Caco-2 (cell line): ENCODE measurements around the gene GPX4. TPM values are rescaled to one million over a fixed set of nuclear protein-coding genes. Genes with fewer than 3 reads are reported as not detected.

Experiments
- BruUV-seq: library from RNA; stranded (reverse); fragments of 400-500 nt; replicated peaks from 2 replicates; lab custom pipeline; 2021; lab: Mats Ljungman, UMichigan
- CTCF ChIA-PET: fragments of 300-600 bp; sonication (Branson Sonifier 250); formaldehyde crosslinking; loops from one replicate; lab custom pipeline; 2022; ENCODE audit warnings: antibody characterized with exemption; lab: Charles Lee
- POLR2A ChIA-PET: fragments of 300-600 bp; sonication (Branson Sonifier 250); formaldehyde crosslinking; loops from one replicate; lab custom pipeline; 2022; ENCODE audit warnings: antibody characterized with exemption; lab: Charles Lee
- DNase-seq, 2 experiments: peaks; one replicate each; pipeline versions ENCODE4 v3.0.0 to v3.0.0-alpha.2; 2020 to 2022
- H3K27me3 ChIP-seq: replicated peaks from 2 replicates; pipeline ENCODE4 v1.6.0; 2011; ENCODE audit warnings: low read length; ENCODE audit not compliant: control insufficient read depth, insufficient read depth
- H3K36me3 ChIP-seq: 2 replicates; pipeline ENCODE4 v1.5.1; 2011; ENCODE audit warnings: low read length; ENCODE audit not compliant: control insufficient read depth, insufficient read depth
- H3K4me1 ChIP-seq: fragments of 250-450 bp; sonication (Bioruptor Pico); 2 replicates; pipeline ENCODE4 v1.5.1; 2020; ENCODE audit warnings: mild to moderate bottlenecking
- H3K4me3 ChIP-seq: 2 replicates; pipeline ENCODE4 v1.5.1; 2011; ENCODE audit warnings: low read depth, mild to moderate bottlenecking, control low read depth, low read length
- H3K9me3 ChIP-seq: fragments of 250-450 bp; sonication (Bioruptor Pico); 2 replicates; pipeline ENCODE4 v1.5.1; 2020; ENCODE audit warnings: mild to moderate bottlenecking, moderate library complexity
- H3K27ac Mint-ChIP-seq: one replicate; pipeline ENCODE4 v1.8.0; 2022; ENCODE audit warnings: mixed read lengths; ENCODE audit not compliant: unreplicated experiment
- H3K27me3 Mint-ChIP-seq: one replicate; pipeline ENCODE4 v1.8.0; 2022; ENCODE audit warnings: mixed read lengths; ENCODE audit not compliant: insufficient read depth, unreplicated experiment
- H3K36me3 Mint-ChIP-seq: one replicate; pipeline ENCODE4 v1.8.0; 2022; ENCODE audit warnings: mild to moderate bottlenecking, mixed read lengths; ENCODE audit not compliant: insufficient read depth, unreplicated experiment
- H3K4me1 Mint-ChIP-seq: one replicate; pipeline ENCODE4 v1.8.0; 2022; ENCODE audit warnings: low read depth, mixed read lengths; ENCODE audit not compliant: unreplicated experiment
- H3K4me3 Mint-ChIP-seq: one replicate; pipeline ENCODE4 v1.8.0; 2022; ENCODE audit warnings: mild to moderate bottlenecking, moderate library complexity, mixed read lengths; ENCODE audit not compliant: unreplicated experiment
- H3K9me3 Mint-ChIP-seq: one replicate; pipeline ENCODE4 v1.8.0; 2022; ENCODE audit warnings: mixed read lengths; ENCODE audit not compliant: unreplicated experiment
- intact Hi-C: fragments of 100-400 bp; cut with micrococcal nuclease; formaldehyde crosslinking; loops from one replicate; pipeline ENCODE4 v1.10.0; 2022; ENCODE audit not compliant: unreplicated experiment
- total RNA-seq: library from RNA; stranded (reverse); gene quantifications from 2 replicates; pipeline ENCODE4 v1.2.3, GENCODE V29; 2022
- TF ChIP-seq, protein P1 (sequence below), 2 experiments: fragments of 200-600 bp in 1 of 2; IDR thresholded peaks; 1 replicate in 1 of 2; 2 replicates in 1 of 2; pipeline versions ENCODE4 v1.5.1 to v1.8.0; 2011 to 2022; ENCODE audit warnings: antibody characterized with exemption in 1 of 2, control low read depth in 1 of 2, inconsistent platforms in 1 of 2, low read depth in 1 of 2, low read length in 1 of 2, mild to moderate bottlenecking in 1 of 2, moderate library complexity in 1 of 2; ENCODE audit not compliant: insufficient read depth in 1 of 2, severe bottlenecking in 1 of 2, unreplicated experiment in 1 of 2

The GPX4 gene
- total RNA-seq, 1 experiment from 2014 or later = 500 TPM

DNA sequence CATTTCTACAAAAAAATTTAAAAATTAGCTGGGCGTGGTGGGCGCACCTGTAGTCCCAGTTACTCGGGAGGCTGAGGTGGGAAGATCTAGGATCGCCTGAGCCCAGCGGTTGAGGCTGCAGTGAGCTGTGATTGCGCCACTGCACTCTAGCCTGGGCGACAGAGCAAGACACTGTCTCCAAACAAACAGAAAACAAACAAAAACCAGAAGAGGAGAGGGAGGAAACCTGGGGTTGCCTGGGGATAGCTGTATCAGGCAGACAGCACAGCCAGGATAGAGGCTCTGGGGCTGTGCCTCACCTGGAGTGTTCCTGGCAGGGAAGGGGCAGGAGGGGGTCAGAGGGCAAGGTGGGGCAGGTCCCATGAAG is 6.0 kb upstream of the GPX4 start:
- POLR2A ChIA-PET = interaction anchor here (1.1 to 1.5 kb wide), 4 partner anchors 32 to 171 kb away, joined by 3 to 6 read pairs (median 4); partner anchors contain the start of gene CNN2
- peak; percentile 69 to 75 for DNase-seq
- TF ChIP-seq, protein P1, sequence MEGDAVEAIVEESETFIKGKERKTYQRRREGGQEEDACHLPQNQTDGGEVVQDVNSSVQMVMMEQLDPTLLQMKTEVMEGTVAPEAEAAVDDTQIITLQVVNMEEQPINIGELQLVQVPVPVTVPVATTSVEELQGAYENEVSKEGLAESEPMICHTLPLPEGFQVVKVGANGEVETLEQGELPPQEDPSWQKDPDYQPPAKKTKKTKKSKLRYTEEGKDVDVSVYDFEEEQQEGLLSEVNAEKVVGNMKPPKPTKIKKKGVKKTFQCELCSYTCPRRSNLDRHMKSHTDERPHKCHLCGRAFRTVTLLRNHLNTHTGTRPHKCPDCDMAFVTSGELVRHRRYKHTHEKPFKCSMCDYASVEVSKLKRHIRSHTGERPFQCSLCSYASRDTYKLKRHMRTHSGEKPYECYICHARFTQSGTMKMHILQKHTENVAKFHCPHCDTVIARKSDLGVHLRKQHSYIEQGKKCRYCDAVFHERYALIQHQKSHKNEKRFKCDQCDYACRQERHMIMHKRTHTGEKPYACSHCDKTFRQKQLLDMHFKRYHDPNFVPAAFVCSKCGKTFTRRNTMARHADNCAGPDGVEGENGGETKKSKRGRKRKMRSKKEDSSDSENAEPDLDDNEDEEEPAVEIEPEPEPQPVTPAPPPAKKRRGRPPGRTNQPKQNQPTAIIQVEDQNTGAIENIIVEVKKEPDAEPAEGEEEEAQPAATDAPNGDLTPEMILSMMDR (IDR thresholded peaks at IDR 0.05; ENCODE audit: insufficient read depth in 1 of 2, low read depth in 1 of 2, low read length in 1 of 2, severe bottlenecking in 1 of 2, unreplicated experiment in 1 of 2) = no peak
- BruUV-seq = no TSS peak
- Mint-ChIP-seq H3K27me3 (no peaks in the 10 kb centered on the region), H3K4me1 (peaks cover 17% of the 10 kb centered on the region), H3K27ac (peak overlapping the region; percentile 92), H3K36me3 (peaks cover 36% of the 10 kb centered on the region), H3K9me3 (no peaks in the 10 kb centered on the region), H3K4me3 (peak overlapping the region; percentile 59)
- Histone ChIP-seq H3K4me3 (no peak overlapping the region), H3K27me3 (no peaks in the 10 kb centered on the region), H3K4me1 (peaks cover 43% of the 10 kb centered on the region), H3K9me3 (no peaks in the 10 kb centered on the region), H3K36me3 (no peaks in the 10 kb centered on the region)
- intact Hi-C loops = no loop called here
- CTCF ChIA-PET = interaction anchor here (0.6 kb wide), 2 partner anchors 16 to 159 kb away, joined by 3 read pairs; no protein-coding TSS in a partner anchor

DNA sequence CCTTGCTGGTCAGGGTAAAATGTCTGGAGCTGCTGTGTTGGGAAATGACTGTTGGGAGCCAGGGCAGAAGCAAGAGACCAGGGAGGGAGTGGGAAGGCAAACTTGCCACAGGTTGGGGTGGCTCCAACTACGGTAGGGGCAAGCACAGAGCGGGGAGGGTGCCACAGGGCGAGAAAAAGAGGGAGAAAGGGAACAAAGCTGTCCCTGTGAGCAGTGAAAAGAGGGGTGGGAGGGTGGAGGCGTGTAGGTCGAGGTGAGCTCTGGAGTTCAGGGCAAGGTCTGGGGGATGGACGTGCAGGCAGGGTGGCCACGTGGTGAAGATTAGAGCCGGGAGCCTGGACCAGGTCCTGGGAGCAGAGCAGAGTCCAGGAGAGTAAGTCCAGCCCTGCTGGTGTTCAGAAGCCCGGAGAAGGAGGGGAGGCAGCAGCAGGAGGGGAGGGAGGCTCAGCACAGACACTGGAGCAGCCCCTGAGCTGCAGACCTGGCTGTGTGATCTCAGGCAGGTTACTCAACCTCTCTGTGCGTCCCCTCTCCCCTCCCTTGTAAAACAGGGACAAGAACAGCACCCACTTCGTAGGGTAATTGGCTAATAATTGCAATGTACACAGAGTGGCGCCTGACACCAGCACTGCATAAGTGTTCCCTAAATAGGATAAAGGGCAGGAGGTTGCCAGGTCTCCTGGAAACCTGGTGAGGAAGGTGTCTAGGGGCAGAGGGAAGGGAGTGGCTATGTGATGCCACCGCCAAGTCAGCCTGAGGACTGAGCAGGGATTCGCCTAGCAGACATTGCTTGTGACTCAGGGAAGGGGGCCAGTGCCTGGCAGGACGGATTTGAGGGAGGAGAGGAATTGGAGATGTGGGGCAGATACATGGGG is 5.4 kb upstream of the GPX4 start:
- Mint-ChIP-seq H3K4me1 (peaks cover 17% of the 10 kb centered on the region), H3K36me3 (peaks cover 33% of the 10 kb centered on the region), H3K4me3 (peak overlapping the region; percentile 59), H3K27me3 (no peaks in the 10 kb centered on the region), H3K27ac (peak overlapping the region; percentile 92), H3K9me3 (no peaks in the 10 kb centered on the region)
- ChIA-PET CTCF (interaction anchor here (0.6 kb wide), 2 partner anchors 15 to 124 kb away, joined by 3 read pairs; no protein-coding TSS in a partner anchor), POLR2A (interaction anchor here (0.8 to 1.5 kb wide), 5 partner anchors 32 to 170 kb away, joined by 3 to 11 read pairs (median 5); partner anchors contain the start of gene CNN2)
- TF ChIP-seq, protein P1 (IDR thresholded peaks at IDR 0.05; ENCODE audit: insufficient read depth in 1 of 2, low read depth in 1 of 2, low read length in 1 of 2, severe bottlenecking in 1 of 2, unreplicated experiment in 1 of 2) = no peak
- Histone ChIP-seq H3K4me1 (peaks cover 49% of the 10 kb centered on the region), H3K27me3 (no peaks in the 10 kb centered on the region), H3K9me3 (no peaks in the 10 kb centered on the region), H3K4me3 (no peak overlapping the region), H3K36me3 (no peaks in the 10 kb centered on the region)
- peak; percentile 57 to 83 for DNase-seq
- BruUV-seq = no TSS peak
- intact Hi-C loops = no loop called here

DNA sequence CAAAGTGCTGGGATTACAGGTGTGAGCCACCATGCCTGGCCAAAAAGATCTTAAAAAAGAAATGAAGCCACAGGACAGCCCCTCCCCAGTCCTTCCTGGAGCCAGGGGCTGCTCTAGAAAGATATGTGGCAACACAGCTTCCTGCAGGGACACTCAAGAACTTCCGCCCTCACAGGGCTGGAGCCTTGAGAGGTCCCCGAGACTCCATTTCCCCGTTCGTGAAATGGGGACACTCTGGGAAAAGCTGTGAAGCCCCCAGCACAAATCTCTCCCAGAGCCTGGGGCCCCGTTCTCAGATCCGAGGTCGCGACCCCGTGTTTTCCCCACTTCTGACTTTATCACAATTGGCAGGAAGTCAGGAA is 2.5 kb upstream of the GPX4 start:
- ChIA-PET CTCF (no interaction called here), POLR2A (no interaction called here)
- TF ChIP-seq, protein P1 (IDR thresholded peaks at IDR 0.05; ENCODE audit: insufficient read depth in 1 of 2, low read depth in 1 of 2, low read length in 1 of 2, severe bottlenecking in 1 of 2, unreplicated experiment in 1 of 2) = no peak
- Histone ChIP-seq H3K4me3 (no peak overlapping the region), H3K4me1 (peaks cover 44% of the 10 kb centered on the region), H3K9me3 (no peaks in the 10 kb centered on the region), H3K27me3 (no peaks in the 10 kb centered on the region), H3K36me3 (no peaks in the 10 kb centered on the region)
- intact Hi-C loops = loop anchor here (10.0 kb wide), 1 partner anchor 77 kb away; the partner anchor contains the start of genes CNN2, RNU6-2 and TMEM259
- peaks cover 17% of the 10 kb centered on the region for H3K4me1 Mint-ChIP-seq
- H3K27ac Mint-ChIP-seq = peak overlapping the region; percentile 73
- no peak for DNase-seq
- peaks cover 36% of the 10 kb centered on the region for H3K36me3 Mint-ChIP-seq
- no peaks in the 10 kb centered on the region for H3K27me3 Mint-ChIP-seq
- H3K4me3 Mint-ChIP-seq = no peak overlapping the region
- H3K9me3 Mint-ChIP-seq = no peaks in the 10 kb centered on the region
- no TSS peak for BruUV-seq
